Measurements from ENCODE around the gene ZNF652.

Gene ZNF652

GRCh38 chr17:49363251-49363650, 1.2 kb upstream of the ZNF652 start:
- H3K27me3 ChIP-seq = no peaks in the 10 kb centered on the region
- H3K4me1 ChIP-seq = no peaks in the 10 kb centered on the region
- DNase-seq = no peak
- H3K36me3 ChIP-seq = no peaks in the 10 kb centered on the region
- no peak overlapping the region for H3K4me3 ChIP-seq (ENCODE audit: low read depth, low read length)
- TF ChIP-seq CTCF (IDR thresholded peaks at IDR 0.05; ENCODE audit: low read depth, low read length) = no peak
- H3K9me3 ChIP-seq = no peaks in the 10 kb centered on the region

- Histone ChIP-seq H3K9me3 (no peaks in the 10 kb centered on the region), H3K4me1 (no peaks in the 10 kb centered on the region), H3K36me3 (no peaks in the 10 kb centered on the region), H3K27me3 (no peaks in the 10 kb centered on the region), H3K4me3 (ENCODE audit: low read depth, low read length) (peak overlapping the region; percentile 94)
- DNase-seq = no peak
- TF ChIP-seq CTCF (IDR thresholded peaks at IDR 0.05; ENCODE audit: low read depth, low read length) = no peak
These were observed 670 bp upstream of the ZNF652 start for GRCh38 chr17:49362723-49363117.

- Histone ChIP-seq H3K9me3 (no peaks in the 10 kb centered on the region), H3K4me3 (ENCODE audit: low read depth, low read length) (peak overlapping the region; percentile 94), H3K4me1 (no peaks in the 10 kb centered on the region), H3K27me3 (no peaks in the 10 kb centered on the region), H3K36me3 (no peaks in the 10 kb centered on the region)
- no peak for TF ChIP-seq CTCF (IDR thresholded peaks at IDR 0.05; ENCODE audit: low read depth, low read length)
- DNase-seq = peak; percentile 48
These were observed 735 bp downstream of the ZNF652 start for GRCh38 chr17:49361129-49361901.

- Histone ChIP-seq H3K27me3 (no peaks in the 10 kb centered on the region), H3K36me3 (no peaks in the 10 kb centered on the region), H3K4me3 (ENCODE audit: low read depth, low read length) (peak overlapping the region; percentile 94), H3K4me1 (no peaks in the 10 kb centered on the region), H3K9me3 (no peaks in the 10 kb centered on the region)
- no peak for TF ChIP-seq CTCF (IDR thresholded peaks at IDR 0.05; ENCODE audit: low read depth, low read length)
- peak; percentile 26 for DNase-seq
These were observed 1.3 kb downstream of the ZNF652 start for GRCh38 chr17:49360796-49361128.

- Histone ChIP-seq H3K36me3 (no peaks in the 10 kb centered on the region), H3K4me3 (ENCODE audit: low read depth, low read length) (peak overlapping the region; percentile 94), H3K27me3 (no peaks in the 10 kb centered on the region), H3K9me3 (no peaks in the 10 kb centered on the region), H3K4me1 (no peaks in the 10 kb centered on the region)
- no peak for DNase-seq
- no peak for TF ChIP-seq CTCF (IDR thresholded peaks at IDR 0.05; ENCODE audit: low read depth, low read length)
These were observed 1.9 kb downstream of the ZNF652 start for GRCh38 chr17:49359990-49360795.
